HG03342 (cell line): Measurements from ENCODE around the gene MORN1.

Experiments used
- ATAC-seq: cut with Tn5 transposase; IDR thresholded peaks from one replicate; pipeline ENCODE4 v1.9.1; 2021; ENCODE audit warnings: mild to moderate bottlenecking, moderate library complexity; ENCODE audit not compliant: unreplicated experiment

Gene MORN1

DNA sequence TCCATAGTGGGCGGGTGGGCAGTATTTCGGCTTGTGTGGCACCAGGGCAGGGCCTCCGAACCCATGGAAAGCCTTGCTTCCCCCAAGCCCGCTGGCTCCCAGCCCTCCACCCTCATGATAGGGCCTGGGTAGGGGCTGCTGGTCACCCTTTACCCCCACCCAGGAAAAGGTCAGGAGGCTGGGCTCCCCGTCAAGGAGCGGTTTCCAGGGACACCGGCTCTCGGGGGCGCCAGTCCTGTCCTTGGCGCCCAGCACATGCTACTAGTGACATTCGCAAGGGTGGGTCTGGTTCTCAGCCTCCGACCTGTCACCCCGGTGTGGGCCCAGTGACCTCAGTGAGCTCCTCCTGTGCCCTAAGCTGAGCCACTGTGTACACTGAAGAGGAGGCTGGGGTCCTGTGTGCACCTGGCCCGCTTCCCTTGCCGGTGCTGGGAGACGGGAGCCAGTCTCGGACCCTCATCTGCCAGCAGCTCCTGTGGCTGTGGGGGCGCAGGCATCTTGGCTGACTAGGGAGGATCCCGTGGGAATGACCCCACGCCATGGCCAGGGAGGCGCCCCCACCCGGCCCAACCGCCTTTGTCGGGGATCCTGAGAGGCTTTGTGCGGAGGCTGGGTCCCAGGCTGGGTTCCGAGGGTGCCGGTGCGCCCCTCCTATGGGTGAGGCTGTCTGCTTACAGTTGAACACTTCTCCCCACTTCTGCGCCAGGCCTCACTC lies 108.6 kb downstream of the MORN1 start:
- no peak for ATAC-seq

DNA sequence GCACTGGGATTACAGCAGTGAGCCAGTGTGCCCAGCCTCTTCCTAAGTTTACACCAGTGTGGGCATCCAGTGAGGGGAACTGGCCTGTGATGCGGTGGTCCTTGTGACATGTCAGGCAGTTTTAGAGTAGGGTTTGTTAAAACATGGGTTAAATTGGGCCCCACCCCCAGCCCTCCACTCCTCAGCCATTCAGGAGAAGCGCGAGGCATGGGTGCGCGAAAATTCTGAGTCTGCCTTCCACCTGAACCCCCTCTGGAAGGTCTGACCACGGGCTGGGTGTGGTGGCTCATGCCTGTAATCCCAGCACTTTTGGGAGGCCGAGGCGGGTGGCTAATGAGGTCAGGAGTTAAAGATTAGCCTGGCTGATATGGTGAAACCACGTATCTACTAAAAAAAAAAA lies 111.5 kb downstream of the MORN1 start:
- no peak for ATAC-seq

DNA sequence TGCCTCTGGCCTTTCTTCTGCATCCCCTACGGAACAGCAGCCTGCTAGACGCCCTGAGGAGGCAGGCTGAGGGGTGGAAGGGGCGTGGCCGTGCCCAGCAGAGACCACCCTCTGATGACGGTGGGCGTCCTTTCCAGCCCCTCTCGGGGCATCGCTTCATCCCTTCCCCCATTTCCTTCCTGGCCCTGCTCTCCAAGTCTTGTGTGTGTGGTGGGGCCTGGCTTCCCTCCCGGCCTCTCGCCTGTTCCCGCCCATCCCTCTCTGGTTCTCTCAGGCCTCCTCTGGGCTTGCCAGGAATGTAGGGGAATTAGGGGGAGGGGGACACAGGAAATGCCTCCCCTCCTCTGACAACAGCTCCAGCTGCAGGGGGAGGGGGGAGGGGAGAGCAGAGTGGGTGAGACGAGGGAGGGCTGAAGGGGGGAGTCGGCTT lies 112.1 kb downstream of the MORN1 start:
- no peak for ATAC-seq

DNA sequence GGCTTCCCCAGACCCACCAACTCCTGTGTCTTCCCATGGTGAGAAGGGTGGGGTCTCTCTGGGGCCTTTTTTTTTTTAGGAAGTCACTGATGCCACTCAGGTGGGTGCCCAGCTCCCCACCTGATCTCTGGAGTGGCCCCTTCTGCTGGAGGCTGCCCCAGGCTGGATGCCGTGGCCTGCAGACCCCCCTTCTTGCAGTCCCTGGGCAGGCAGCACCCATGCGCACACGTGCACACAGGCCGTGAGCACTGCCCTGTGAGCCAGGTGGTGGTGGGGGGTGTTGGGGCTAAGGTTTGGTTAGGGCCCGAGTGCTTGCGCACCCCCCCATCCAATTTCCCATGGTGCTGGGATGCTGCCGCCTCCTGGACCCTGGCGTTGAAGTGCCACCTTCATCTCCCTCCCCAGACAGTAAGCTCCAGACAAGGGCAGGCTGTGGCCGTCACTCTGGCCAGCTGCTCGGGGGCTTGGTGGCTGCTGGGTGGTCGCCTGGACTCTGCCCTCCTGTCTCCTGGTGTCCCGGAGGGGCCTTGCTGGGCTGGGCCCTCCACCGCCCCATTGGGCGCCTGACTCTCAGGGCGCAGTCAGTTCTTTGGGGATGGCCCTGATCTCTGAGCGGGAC lies 112.7 kb downstream of the MORN1 start:
- ATAC-seq = no peak

DNA sequence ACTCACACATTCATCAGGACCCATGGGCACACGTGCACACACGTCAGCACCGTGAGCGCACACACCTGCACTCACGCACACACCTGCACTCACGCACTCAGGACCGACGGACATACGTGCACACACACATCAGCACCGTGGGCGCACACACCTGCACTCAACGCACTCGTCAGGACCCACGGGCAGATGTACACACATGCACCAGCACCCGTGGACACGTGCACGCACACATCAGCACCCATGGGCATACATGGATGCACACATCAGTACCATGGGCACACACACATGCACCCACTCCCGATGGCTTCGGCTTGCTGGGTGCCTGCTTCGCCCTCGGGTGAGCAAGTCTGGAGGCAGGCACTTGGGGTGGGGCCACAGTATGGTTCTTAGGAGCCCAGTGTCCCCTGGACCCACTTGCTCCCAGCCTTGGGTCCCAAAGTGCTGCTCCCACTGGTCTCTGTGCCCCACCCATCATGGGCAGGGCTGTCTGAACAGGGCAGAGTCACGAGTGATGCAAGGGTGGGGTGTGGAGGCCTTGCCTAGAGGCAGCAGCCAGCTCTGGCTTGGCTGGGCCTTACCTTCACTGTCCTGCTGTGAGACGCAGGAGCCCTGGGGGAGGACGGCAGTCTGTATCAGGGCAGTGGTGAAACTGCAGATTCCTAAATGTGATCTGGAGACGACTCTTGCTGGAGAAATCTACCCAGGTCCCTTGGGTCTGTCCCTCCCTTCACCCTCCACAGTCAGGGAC lies 113.4 kb downstream of the MORN1 start:
- no peak for ATAC-seq

DNA sequence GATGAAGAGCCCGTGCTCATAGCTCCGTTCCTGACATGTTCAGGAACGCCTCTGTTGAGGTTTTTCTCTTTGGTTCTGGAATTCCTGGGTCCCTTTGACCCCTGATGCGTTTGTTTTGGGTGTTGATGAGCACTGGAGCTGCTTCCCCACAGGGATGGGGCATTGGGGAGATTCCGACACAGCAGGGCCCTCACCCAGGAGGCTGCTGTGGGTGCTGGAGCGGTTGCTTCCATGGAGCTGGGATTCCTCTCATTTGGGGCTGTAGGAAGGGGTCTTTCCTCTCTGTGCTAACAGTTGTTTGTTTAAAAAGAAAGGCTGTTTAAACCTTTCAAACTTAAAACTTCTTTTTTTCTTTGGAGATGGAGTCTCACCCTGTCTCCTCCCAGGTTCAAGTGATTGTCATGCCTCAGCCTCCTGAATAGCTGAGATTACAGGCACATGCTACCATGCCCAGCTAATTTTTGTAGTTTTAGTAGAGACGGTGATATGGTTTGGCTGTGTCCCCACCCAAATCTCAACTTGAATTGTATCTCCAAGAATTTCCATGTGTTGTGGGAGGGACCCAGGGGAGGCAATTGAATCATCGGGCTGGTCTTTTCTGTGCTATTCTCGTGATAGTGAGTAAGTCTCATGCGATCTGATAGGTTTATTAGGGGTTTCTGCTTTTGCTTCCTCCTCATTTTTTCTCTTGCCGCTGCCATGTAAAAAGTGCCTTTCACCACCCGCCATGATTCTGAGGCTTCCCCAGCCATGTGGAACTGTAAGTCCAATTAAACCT lies 114.4 kb downstream of the MORN1 start:
- no peak for ATAC-seq

DNA sequence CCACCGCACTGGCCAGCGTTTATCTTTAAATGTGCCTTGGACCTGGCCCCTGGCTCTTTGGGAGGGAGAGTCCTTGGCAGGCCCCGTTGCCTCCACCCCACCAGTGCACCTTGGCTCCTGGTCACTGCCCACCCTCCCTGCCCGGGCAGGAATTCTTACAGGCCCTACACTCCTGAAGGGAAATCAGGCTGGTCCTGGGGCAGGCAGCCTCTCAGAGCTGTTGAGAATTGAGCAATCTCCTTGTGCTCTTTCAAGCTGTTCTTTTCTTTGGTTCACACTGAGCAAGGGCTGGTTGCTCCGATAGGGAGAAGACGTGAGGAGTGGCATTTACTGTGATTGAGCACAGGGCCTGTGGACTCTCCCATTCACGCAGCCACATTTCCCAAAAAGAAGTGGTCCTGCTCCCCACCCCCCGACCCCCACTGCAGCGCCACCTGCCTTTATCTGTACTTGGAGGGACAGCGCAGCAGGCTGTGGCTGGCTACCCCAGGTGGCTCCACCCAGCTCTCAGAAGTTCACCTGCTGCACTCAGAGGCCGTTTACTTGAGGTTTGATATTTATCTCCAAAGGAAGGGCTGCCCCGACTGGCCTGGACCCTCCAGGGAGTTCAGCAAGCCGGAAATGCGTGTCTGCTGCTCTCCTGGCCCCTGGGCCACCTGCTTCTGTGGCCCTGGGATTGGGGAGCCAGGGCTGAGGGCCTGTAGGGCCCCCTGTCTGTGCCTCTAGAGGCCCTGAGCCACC lies 115.4 kb downstream of the MORN1 start:
- ATAC-seq = no peak

DNA sequence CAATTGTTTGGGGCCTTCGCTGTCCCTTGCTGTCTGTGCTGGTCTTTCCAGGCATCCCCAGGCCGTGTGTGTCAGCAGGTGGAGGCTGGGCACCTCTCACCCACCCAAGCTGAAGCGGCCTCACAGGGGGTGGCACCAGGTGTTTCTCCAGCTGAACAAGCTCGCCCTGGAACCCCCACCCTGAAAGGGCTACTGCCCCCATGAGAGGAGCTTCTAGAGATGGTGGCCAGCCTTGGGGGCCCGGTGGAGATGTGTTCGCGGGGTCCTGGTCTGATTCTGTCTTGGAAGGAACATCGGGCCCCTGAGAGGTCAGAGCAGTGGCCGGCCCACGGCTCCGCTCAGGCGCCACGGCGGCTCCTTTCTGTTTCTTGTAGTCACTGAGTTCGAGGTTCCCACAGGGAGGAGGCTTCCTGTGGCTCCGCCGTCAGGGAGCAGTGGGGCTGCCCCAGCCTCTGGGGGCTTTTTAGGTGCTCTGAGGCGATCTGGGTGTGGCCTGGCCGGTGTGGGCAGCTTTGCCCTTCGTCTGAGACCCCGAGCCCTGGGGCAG lies 116.4 kb downstream of the MORN1 start:
- ATAC-seq = no peak

DNA sequence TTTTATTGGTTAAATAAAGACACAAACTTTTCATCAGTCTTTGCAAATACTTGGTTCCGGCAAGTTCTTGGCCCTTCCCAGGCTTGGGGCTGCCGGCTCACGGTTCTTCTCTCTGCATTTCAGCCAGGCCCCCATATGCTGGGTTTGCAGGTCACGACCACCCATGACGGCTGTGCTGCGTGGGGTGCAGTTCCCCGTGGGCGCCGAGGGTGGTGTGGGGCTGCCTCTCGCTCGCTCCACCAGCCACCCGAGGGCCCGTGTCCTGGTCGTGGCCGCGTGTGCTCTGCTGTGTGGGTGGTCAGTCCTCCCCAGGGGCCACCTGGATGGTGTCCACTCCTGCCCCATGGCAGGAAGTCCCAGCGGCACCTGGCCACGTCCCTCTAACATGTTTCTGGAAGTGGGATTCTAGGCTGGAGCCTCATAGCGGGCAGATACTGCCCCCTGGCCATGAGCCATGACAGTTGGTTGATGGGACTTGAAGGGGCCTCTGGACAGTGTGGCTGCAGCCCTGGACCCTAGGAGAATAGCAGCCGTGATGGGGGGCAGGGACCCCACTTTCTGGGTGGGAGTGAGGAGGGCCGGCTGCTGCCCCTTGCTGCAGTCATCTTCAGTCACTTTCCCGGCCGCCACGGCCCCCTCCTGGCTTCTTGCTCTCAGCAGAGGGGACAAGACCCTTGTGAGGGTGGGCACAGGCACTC lies 117.0 kb downstream of the MORN1 start:
- no peak for ATAC-seq

DNA sequence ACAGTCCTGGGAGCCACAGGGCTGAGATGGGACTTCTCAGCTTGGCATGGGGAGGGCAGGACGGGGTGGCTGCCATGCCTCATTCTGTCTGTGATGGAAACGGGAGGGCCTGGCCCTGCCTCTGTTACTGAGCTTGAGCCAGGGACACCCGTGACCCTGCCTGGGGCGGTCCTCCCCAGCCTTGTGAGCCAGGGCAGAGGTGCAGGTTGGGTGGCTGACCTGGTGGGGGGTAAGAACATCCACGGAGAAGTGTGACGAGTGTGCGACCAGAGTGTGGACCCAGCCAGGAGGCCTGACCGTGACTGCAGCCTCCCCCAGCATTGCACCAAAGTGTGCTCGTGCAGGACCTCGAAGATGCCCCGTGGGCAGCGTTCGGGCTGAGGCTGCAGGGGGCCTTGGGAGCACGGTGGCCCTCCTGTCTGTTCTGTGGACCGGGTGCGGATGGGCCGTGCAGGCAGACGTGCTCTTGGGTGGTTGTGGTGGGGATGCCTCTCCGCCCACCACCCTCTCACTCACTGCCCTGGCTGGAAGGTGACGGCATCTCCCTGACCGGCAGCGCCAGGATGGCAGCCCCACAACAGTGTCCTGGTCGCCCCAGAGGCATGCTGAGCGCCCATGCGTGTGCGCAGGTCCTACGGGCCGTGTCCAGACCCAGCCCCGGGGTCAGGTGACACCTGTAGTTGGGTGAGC lies 117.8 kb downstream of the MORN1 start:
- ATAC-seq = no peak

DNA sequence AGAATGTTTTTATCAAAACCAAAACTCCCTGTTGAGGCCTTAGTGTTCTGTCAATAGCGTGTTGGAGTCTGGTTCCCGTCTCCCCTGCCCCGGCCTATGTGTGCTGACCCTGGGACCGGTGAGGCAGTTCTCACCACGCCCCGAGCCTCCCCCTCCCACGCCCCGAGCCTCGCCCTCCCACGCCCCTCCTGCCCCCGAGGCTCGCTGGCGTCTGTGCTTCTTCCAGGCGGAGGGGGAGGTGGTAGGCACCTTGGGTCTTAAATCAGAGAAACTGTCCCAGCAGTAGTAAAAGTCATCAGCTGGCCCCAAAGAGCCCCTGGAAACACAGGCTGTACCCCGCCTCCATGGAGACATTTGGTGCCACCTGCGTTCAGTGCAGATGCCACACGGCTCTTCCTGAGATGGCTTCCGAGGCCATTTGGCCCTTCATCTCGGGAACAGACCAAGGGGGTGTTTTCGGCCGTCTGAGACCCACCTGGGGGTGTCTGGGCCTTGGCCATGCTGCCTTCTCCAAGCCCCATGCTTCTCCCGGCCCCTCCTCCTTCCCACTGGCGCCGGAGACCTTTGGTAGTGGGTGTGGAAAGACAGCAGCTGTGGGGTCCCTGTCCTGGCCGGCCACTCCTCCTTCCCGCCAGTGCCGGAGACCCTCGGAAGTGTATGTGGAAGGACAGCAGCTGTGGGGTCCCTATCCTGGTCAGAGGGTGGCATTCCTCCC lies 118.5 kb downstream of the MORN1 start:
- no peak for ATAC-seq

DNA sequence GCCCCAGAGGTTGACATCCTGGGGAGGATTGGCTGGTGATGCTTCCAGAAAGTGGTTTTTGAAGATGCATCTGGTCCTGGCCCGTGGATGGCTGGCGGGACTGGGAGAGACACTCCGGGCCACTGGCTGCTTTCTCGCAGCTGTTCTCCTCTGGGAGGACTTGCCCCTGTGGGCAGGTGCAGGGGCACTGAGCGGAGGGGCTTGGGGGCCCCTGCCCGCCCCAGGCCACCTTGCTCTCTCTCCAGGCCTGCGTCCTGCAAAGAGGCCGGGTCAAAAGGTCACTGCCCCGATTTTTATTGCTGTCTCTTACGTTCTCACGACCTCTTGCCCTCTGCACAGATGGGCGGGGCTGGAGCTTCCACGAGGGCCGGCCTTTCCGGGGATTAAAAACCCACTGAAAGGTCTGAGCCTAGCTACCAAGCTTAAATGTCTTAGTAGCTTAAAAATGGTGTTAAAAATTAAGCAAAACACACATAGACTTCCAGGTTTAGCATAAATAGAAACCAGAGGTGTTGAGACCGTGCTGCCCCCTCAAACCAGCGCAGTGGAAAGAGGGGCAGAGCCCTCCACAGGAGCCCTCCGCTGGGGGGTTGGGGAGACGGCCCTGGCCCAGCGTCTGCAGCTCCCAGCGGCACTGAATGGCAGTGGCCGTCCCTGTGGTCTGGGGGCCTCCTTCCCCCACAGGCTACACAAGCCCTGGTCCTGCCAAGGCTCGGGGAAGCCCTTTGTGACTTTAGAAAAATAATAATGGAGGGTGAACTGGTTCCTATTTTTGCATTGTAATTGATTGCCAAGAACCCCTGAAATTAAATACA lies 119.3 kb downstream of the MORN1 start:
- ATAC-seq = no peak
